ENCODE measurements around the gene SLC9A8. TPM values are rescaled to one million over a fixed set of nuclear protein-coding genes. Genes with fewer than 3 reads are reported as not detected.

Gene SLC9A8
- total RNA-seq, 1 experiment from 2014 or later: 7.5 TPM

- no peak overlapping the region for H3K56ac ChIP-seq (ENCODE audit: insufficient read length, low read depth, low read length)
- no peak overlapping the region for H2BK120ac ChIP-seq (ENCODE audit: low read depth, low read length, poor library complexity, severe bottlenecking)
- no peak overlapping the region for H2AK5ac ChIP-seq (ENCODE audit: insufficient read length, low read length)
- H3K27me3 Mint-ChIP-seq (ENCODE audit: low read depth): no peaks in the 10 kb centered on the region
- H3K14ac ChIP-seq (ENCODE audit: insufficient read depth, low read length): no peak overlapping the region
- no peak overlapping the region for H3T11ph ChIP-seq (ENCODE audit: low read length)
- no peak overlapping the region for H3K27ac ChIP-seq (ENCODE audit: insufficient read length, low read depth, low read length)
- H2BK15ac ChIP-seq (ENCODE audit: low read depth, low read length): no peak overlapping the region; the same call in 1 of the 2 replicates
- no peak overlapping the region for H4K91ac ChIP-seq (ENCODE audit: insufficient read length, low read depth, low read length)
- H3K9ac ChIP-seq (ENCODE audit: extremely low read depth, insufficient read length, low read length): no peak overlapping the region
- no peak overlapping the region for H2BK12ac ChIP-seq (ENCODE audit: insufficient read length, low read depth, low read length)
- H3K9me3 ChIP-seq (ENCODE audit: control insufficient read depth, low read depth, low read length): no peaks in the 10 kb centered on the region
- H3K18ac ChIP-seq (ENCODE audit: insufficient read length, low read depth, low read length): no peak overlapping the region
- H3K79me1 ChIP-seq (ENCODE audit: insufficient read depth, low read depth, low read length, poor library complexity, severe bottlenecking): no peaks in the 10 kb centered on the region
- no peak overlapping the region for H3K4me2 ChIP-seq (ENCODE audit: insufficient read depth, insufficient read length, low read length)
- no peaks in the 10 kb centered on the region for H3K79me2 ChIP-seq (ENCODE audit: insufficient read depth, low read length)
- no peak overlapping the region for H4K8ac ChIP-seq (replicated peaks; ENCODE audit: insufficient read length, low read depth, low read length)
- no peak overlapping the region for H3K4me3 Mint-ChIP-seq
- no peak overlapping the region for H3K4ac ChIP-seq (ENCODE audit: low read depth, low read length)
- H2AFZ ChIP-seq (ENCODE audit: low read length): no peak overlapping the region
- peaks cover 7% of the 10 kb centered on the region; the same call in 1 of the 2 replicates for H3K4me1 ChIP-seq (ENCODE audit: insufficient read depth, low read length)
- no peaks in the 10 kb centered on the region for H4K20me1 ChIP-seq (ENCODE audit: control insufficient read depth, insufficient read depth, insufficient read length)
- no peaks in the 10 kb centered on the region for H3K23me2 ChIP-seq (ENCODE audit: insufficient read length, low read depth, low read length, poor library complexity, severe bottlenecking)
- WGBS (ENCODE audit: extremely low coverage, insufficient read length, low lambda C conversion rate): no CpG with 5 or more reads among the region's 1 CpG
- DNase-seq: no peak
- no peaks in the 10 kb centered on the region for H3K36me3 Mint-ChIP-seq (ENCODE audit: insufficient read depth in 1 of 3, low read depth in 3 of 3)
- no peaks in the 10 kb centered on the region for H3K9me3 Mint-ChIP-seq
- TF ChIP-seq CTCF (conservative IDR thresholded peaks at IDR 0.05): no peak
- no peak overlapping the region for H3K27ac Mint-ChIP-seq
- no peak overlapping the region for H2BK5ac ChIP-seq (ENCODE audit: insufficient read length, low read length)
- H2BK20ac ChIP-seq (ENCODE audit: low read depth, low read length, poor library complexity, severe bottlenecking): no peak overlapping the region
- H3K4me1 Mint-ChIP-seq: peaks cover 16 to 17% of the 10 kb centered on the region in 2 experiments
- no peak overlapping the region for H3K23ac ChIP-seq (ENCODE audit: insufficient read length, low read depth, low read length)
- H3K27me3 ChIP-seq (ENCODE audit: insufficient read depth, low read length): no peaks in the 10 kb centered on the region
- no peak overlapping the region for H4K5ac ChIP-seq (ENCODE audit: insufficient read length, low read depth, low read length)
Measured at GRCh38 chr20:49779972-49780371, 32.7 kb upstream of the SLC9A8 start.

Data from H9 (cell line).